Activated CD8-positive, alpha-beta memory T cell treated with anti-CD3 and anti-CD28 coated beads, Interleukin-2, amount 10 ng/mL, durations not matched to agents 7 days and 5 days (primary cell): Measurements from ENCODE around the gene PNLIPRP2. TPM values are rescaled to one million over a fixed set of nuclear protein-coding genes. Genes with fewer than 3 reads are reported as not detected.

ENCODE experiments used
- ATAC-seq: fragments of 150-1000 bp; cut with Tn5 transposase; one replicate; pipeline ENCODE4 v1.10.0; 2021; ENCODE audit warnings: moderate library complexity
- CTCF ChIA-PET: fragments of 350-600 bp; sonication (Branson Sonifier 250); formaldehyde crosslinking; loops from one replicate; lab custom pipeline; 2021; ENCODE audit warnings: antibody characterized with exemption; lab: Charles Lee
- DNase-seq: peaks from one replicate; pipeline ENCODE4 v3.0.0-alpha.2; 2020
- H3K27ac Mint-ChIP-seq: one replicate; pipeline ENCODE4 v1.8.0; 2021; ENCODE audit warnings: mild to moderate bottlenecking, mixed read lengths
- H3K27me3 Mint-ChIP-seq: one replicate; pipeline ENCODE4 v1.8.0; 2021; ENCODE audit warnings: mixed read lengths
- H3K36me3 Mint-ChIP-seq: one replicate; pipeline ENCODE4 v1.8.0; 2021; ENCODE audit warnings: mild to moderate bottlenecking, mixed read lengths
- H3K4me1 Mint-ChIP-seq: one replicate; pipeline ENCODE4 v1.8.0; 2021; ENCODE audit warnings: mixed read lengths
- H3K4me3 Mint-ChIP-seq: one replicate; pipeline ENCODE4 v1.8.0; 2021; ENCODE audit warnings: mild to moderate bottlenecking, moderate library complexity, mixed read lengths
- H3K9me3 Mint-ChIP-seq: one replicate; pipeline ENCODE4 v1.8.0; 2022; ENCODE audit warnings: low read depth, mixed read lengths
- total RNA-seq, 2 experiments: library from RNA; stranded (reverse); gene quantifications; one replicate each; pipeline ENCODE4 v1.2.3, GENCODE V29; 2021

PNLIPRP2 gene
- total RNA-seq = not detected

DNA sequence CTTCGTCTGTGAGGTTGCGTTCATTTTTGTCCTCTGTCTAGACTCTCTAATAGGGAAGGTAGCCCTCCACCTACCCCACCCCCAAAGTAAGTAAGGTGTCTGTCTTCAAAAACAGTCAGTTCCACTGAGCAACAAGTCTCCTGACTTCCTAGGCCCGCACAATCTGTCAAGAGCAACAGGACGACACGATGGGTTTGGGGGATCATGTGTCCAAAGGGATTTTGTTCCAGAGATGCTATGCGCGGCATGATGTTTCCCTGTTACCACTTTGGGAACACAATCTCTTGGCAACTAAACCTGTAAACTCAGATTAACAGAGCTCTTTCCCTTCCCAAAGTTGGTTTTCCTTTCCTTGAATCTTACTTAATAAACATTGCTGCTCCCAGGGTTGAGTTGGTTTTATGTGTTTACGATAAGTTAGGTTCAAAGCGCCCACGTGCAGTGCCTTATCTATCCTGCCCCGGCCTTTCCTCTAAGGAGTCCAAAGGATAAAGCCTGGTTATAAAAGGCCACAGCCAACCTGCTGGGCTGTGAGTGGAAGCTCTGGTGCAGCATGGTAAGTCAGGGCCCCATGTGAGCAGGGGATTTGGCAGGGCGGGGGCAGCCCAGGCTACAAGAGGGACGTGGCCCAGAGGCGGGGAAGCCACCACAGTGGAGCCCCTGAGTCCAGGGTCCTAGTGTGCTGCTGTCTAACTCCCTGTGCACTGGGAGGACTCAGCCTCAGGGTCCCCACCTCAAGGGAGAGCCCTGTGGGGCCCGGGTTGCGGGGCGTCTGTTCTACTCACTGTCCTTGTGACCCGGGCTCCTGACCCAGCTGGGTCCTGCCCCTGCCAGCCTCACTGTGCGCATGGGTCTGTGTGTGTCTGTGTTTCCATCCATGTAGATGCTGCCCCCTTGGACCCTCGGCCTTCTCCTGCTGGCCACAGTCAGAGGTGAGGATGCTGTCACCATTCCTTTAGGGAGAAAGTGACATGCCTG, at the start of gene PNLIPRP2:
Gene PNLIPRP2, plus strand, starts transcription at position 531 of the 978 bp plus-strand sequence.
- H3K4me1 Mint-ChIP-seq = no peaks in the 10 kb centered on the region
- CTCF ChIA-PET = no interaction called here
- ATAC-seq (no peak), DNase-seq (no peak)
- H3K9me3 Mint-ChIP-seq = no peaks in the 10 kb centered on the region
- no peaks in the 10 kb centered on the region for H3K27me3 Mint-ChIP-seq
- H3K36me3 Mint-ChIP-seq = no peaks in the 10 kb centered on the region
- H3K27ac Mint-ChIP-seq = no peak within 1 kb of the TSS
- H3K4me3 Mint-ChIP-seq = no peak within 1 kb of the TSS

DNA sequence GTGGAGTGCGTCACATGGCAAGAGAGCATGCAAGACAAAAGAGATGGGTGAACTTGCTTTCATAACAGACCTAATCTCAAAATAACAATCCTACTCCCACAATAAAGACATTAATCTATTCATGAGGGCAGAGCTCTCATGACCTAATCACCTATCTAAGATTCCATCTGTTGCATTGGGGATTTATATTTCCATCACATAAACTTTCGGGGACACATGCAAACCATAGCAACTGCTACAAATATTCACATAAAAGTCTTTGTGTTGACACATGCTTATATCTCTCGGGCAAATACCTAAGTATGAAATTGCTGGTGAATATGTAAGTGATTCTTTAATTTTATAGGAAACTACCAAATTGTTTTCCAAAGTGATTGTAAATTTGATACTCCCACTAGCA, 46.0 kb upstream of the PNLIPRP2 start:
- DNase-seq (no peak), ATAC-seq (no peak)
- H3K27ac Mint-ChIP-seq = no peak overlapping the region
- no peak overlapping the region for H3K4me3 Mint-ChIP-seq
- no peaks in the 10 kb centered on the region for H3K4me1 Mint-ChIP-seq
- H3K9me3 Mint-ChIP-seq = no peaks in the 10 kb centered on the region
- H3K36me3 Mint-ChIP-seq = no peaks in the 10 kb centered on the region
- CTCF ChIA-PET = no interaction called here
- no peaks in the 10 kb centered on the region for H3K27me3 Mint-ChIP-seq

- no peaks in the 10 kb centered on the region for H3K36me3 Mint-ChIP-seq
- H3K27ac Mint-ChIP-seq = no peak overlapping the region
- CTCF ChIA-PET = no interaction called here
- DNase-seq (no peak), ATAC-seq (no peak)
- no peaks in the 10 kb centered on the region for H3K4me1 Mint-ChIP-seq
- H3K9me3 Mint-ChIP-seq = no peaks in the 10 kb centered on the region
- no peaks in the 10 kb centered on the region for H3K27me3 Mint-ChIP-seq
- H3K4me3 Mint-ChIP-seq = no peak overlapping the region
These were observed 32.7 kb upstream of the PNLIPRP2 start for GRCh38 chr10:116587878-116588591.

- Mint-ChIP-seq H3K4me1 (no peaks in the 10 kb centered on the region), H3K4me3 (no peak overlapping the region), H3K27me3 (no peaks in the 10 kb centered on the region), H3K9me3 (no peaks in the 10 kb centered on the region), H3K36me3 (no peaks in the 10 kb centered on the region), H3K27ac (no peak overlapping the region)
- CTCF ChIA-PET = no interaction called here
- DNase-seq (no peak), ATAC-seq (no peak)
These were observed 31.8 kb upstream of the PNLIPRP2 start for GRCh38 chr10:116588995-116589394.

- no peaks in the 10 kb centered on the region for H3K4me1 Mint-ChIP-seq
- CTCF ChIA-PET = no interaction called here
These were observed 30.8 kb upstream of the PNLIPRP2 start for GRCh38 chr10:116589926-116590325.

DNA sequence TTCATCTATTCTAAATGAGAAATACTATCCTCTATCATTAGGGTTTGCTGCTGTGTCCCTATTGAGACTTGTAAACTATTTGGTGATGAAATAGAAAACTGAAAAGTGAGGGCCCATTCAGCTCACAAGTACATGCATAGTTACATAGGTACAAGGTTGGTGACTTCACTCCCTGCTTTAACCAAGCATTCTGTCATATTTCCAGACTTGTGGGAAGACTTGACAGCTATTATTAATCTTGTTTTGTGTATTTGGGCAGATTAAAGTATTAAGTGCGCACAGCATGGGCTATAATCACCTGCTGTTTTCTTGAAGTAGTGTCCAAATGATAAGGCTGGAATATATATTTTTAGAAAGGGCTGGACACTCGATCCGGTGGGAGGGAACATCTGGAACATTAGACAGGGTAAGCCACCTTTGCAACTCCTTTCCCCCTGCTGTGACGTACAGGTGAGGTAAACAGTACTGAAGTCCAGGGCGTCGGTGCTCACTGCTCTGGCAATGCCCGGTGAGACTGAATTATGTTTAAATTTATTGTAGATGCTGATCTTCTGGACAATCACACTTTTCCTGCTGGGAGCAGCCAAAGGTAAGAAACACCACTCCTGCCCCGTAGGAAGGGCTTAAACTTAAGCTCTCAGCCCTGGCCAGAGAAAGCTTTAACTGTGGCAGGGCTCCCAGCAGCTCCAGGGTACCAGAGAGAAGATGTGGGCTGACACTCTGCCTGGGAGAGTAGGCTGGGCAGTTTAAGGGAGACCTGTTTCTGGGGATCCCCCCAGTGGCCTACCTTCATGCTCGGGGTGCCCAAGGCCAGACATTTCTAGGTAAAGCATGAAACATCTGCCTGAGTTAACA, 29.9 kb upstream of the PNLIPRP2 start, which contains the start of gene PNLIPRP1:
Gene PNLIPRP1, plus strand, starts transcription at position 370 of the 855 bp plus-strand sequence. Its CDS starts 171 bp downstream, at position 541.
- CTCF ChIA-PET = no interaction called here
- DNase-seq (no peak), ATAC-seq (no peak)
- H3K4me1 Mint-ChIP-seq = no peaks in the 10 kb centered on the region
- H3K4me3 Mint-ChIP-seq = no peak within 1 kb of the TSS
- H3K27ac Mint-ChIP-seq = no peak within 1 kb of the TSS
- H3K9me3 Mint-ChIP-seq = no peaks in the 10 kb centered on the region
- no peaks in the 10 kb centered on the region for H3K36me3 Mint-ChIP-seq
- H3K27me3 Mint-ChIP-seq = no peaks in the 10 kb centered on the region

More at GRCh38 chr10:116589926-116590325, 30.8 kb upstream of the PNLIPRP2 start:
- Mint-ChIP-seq H3K4me3 (no peak overlapping the region), H3K27me3 (no peaks in the 10 kb centered on the region), H3K27ac (no peak overlapping the region), H3K36me3 (no peaks in the 10 kb centered on the region), H3K9me3 (no peaks in the 10 kb centered on the region)
- no peak for ATAC-seq
- no peak for DNase-seq

- no peak for ATAC-seq
- H3K4me1 Mint-ChIP-seq = no peaks in the 10 kb centered on the region
- no peak for DNase-seq
- no peak overlapping the region for H3K4me3 Mint-ChIP-seq
- no peaks in the 10 kb centered on the region for H3K36me3 Mint-ChIP-seq
- H3K27me3 Mint-ChIP-seq = no peaks in the 10 kb centered on the region
- no peak overlapping the region for H3K27ac Mint-ChIP-seq
- no peaks in the 10 kb centered on the region for H3K9me3 Mint-ChIP-seq
- CTCF ChIA-PET = no interaction called here
These were observed 27.5 kb upstream of the PNLIPRP2 start for GRCh38 chr10:116593139-116593740.

DNA sequence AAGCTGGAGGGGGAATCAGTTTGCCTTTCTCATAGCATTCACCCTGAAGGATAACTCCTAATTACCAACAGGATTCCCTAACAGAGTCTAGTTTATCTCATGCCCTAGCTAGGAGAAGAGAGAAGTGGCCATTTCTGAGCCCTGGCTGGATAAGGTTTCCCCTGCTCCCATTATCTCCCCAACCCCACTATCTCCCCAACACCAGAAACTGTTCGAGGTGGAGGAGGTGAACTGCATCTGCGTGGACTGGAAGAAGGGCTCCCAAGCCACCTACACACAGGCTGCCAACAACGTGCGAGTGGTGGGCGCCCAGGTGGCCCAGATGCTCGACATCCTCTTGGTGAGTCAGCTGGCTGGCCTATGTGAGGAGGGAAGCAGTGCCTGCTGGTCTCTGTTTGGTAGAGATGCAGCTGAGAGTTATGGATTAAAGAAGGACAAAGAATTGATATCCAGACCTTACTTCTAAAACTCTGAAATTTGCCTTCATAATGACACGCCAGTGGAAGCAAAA, 26.2 kb upstream of the PNLIPRP2 start:
- no peak for ATAC-seq
- no peaks in the 10 kb centered on the region for H3K36me3 Mint-ChIP-seq
- CTCF ChIA-PET = no interaction called here
- no peak overlapping the region for H3K27ac Mint-ChIP-seq
- no peaks in the 10 kb centered on the region for H3K9me3 Mint-ChIP-seq
- H3K4me3 Mint-ChIP-seq = no peak overlapping the region
- no peaks in the 10 kb centered on the region for H3K4me1 Mint-ChIP-seq
- H3K27me3 Mint-ChIP-seq = no peaks in the 10 kb centered on the region
- DNase-seq = no peak

DNA sequence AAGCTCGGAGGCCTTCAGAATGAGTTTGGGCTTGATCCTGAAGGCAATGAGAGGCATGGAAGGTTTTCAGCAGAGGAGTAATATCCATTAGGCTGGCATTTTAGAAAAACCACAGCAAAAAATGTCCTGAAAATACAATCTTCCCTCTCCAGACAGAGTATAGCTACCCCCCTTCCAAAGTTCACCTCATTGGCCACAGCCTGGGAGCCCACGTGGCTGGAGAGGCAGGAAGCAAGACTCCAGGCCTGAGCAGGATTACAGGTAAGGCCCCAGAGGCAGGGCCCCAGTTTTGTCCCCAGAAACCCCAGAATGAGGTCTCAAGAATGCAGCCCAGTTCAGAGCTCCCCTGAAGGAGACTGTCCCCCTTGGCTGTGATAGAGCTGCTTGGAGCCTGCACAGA, 24.7 kb upstream of the PNLIPRP2 start:
- no peaks in the 10 kb centered on the region for H3K9me3 Mint-ChIP-seq
- H3K27ac Mint-ChIP-seq = no peak overlapping the region
- DNase-seq (no peak), ATAC-seq (no peak)
- no peaks in the 10 kb centered on the region for H3K27me3 Mint-ChIP-seq
- H3K4me3 Mint-ChIP-seq = no peak overlapping the region
- no peaks in the 10 kb centered on the region for H3K4me1 Mint-ChIP-seq
- CTCF ChIA-PET = no interaction called here
- no peaks in the 10 kb centered on the region for H3K36me3 Mint-ChIP-seq

DNA sequence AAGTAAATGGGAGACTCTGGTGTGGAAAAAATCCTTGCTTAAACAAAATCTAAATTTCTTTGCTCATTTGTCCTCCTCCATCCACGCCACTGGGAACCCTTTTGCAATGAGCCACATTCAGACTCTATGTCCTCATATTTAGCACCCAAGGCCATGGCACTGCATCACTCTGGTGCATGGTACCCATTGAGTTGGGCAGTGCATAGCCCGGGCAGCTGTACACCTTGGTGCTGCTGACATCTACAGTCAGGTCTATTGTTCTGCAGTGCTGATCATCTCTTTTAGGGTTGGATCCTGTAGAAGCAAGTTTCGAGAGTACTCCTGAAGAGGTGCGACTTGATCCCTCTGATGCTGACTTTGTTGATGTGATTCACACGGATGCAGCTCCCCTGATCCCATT, 23.2 kb upstream of the PNLIPRP2 start:
- no peak overlapping the region for H3K27ac Mint-ChIP-seq
- no peaks in the 10 kb centered on the region for H3K27me3 Mint-ChIP-seq
- no peaks in the 10 kb centered on the region for H3K4me1 Mint-ChIP-seq
- H3K4me3 Mint-ChIP-seq = no peak overlapping the region
- CTCF ChIA-PET = no interaction called here
- no peaks in the 10 kb centered on the region for H3K9me3 Mint-ChIP-seq
- H3K36me3 Mint-ChIP-seq = no peaks in the 10 kb centered on the region
- no peak for ATAC-seq
- DNase-seq = no peak

DNA sequence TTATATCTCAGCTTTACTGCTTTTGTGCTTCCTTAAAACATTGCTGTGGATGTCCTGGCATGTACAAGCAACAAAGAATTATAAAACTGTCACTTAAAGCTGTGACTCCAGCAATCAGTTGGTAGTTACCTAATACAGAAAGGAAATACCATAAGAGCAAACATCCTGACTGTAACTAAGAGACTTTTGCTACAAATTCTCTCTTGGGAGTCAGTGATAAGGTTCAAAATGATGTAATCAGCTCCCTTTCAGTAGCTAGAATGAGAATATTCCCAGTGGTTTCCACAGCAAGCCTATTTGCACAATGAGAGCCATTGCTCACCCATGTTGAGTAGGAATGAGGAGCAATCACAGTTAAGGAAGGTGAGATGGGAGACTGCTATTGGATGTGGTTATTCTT, 22.4 kb upstream of the PNLIPRP2 start:
- CTCF ChIA-PET = no interaction called here
- DNase-seq (no peak), ATAC-seq (no peak)
- Mint-ChIP-seq H3K27ac (no peak overlapping the region), H3K9me3 (no peaks in the 10 kb centered on the region), H3K4me3 (no peak overlapping the region), H3K27me3 (no peaks in the 10 kb centered on the region), H3K36me3 (no peaks in the 10 kb centered on the region), H3K4me1 (no peaks in the 10 kb centered on the region)

GRCh38 chr10:116599991-116600390, 20.8 kb upstream of the PNLIPRP2 start:
- DNase-seq (no peak), ATAC-seq (no peak)
- H3K27ac Mint-ChIP-seq = no peak overlapping the region
- no peak overlapping the region for H3K4me3 Mint-ChIP-seq
- H3K36me3 Mint-ChIP-seq = no peaks in the 10 kb centered on the region
- no peaks in the 10 kb centered on the region for H3K9me3 Mint-ChIP-seq
- H3K27me3 Mint-ChIP-seq = no peaks in the 10 kb centered on the region
- CTCF ChIA-PET = interaction anchor here (0.5 kb wide), 1 partner anchor 354 kb away, joined by 3 read pairs; no protein-coding TSS in a partner anchor
- H3K4me1 Mint-ChIP-seq = no peaks in the 10 kb centered on the region
